HEK293 (cell line): ENCODE measurements around the gene CHRNA10.

Experiments used
- BCL11A ChIP-seq: fragments of 450-650 bp; formaldehyde crosslinking; IDR thresholded peaks from 2 replicates; pipeline ENCODE4 v1.5.1; 2016; ENCODE audit warnings: low read depth, missing biosample characterization, missing genetic modification characterization
- MYNN ChIP-seq: fragments of 450-650 bp; formaldehyde crosslinking; IDR thresholded peaks from 2 replicates; pipeline ENCODE4 v1.5.1; 2016; ENCODE audit warnings: missing biosample characterization, missing genetic modification characterization, borderline replicate concordance
- ZNF114 ChIP-seq: fragments of 450-650 bp; formaldehyde crosslinking; IDR thresholded peaks from 2 replicates; pipeline ENCODE4 v1.5.0; 2017; ENCODE audit warnings: missing biosample characterization, missing genetic modification characterization
- ZNF138 ChIP-seq: fragments of 450-650 bp; formaldehyde crosslinking; IDR thresholded peaks from 2 replicates; pipeline ENCODE4 v1.5.1; 2016; ENCODE audit warnings: missing biosample characterization, missing genetic modification characterization, borderline replicate concordance
- ZNF202 ChIP-seq: fragments of 450-650 bp; formaldehyde crosslinking; IDR thresholded peaks from 2 replicates; pipeline ENCODE4 v1.5.1; 2016; ENCODE audit warnings: missing biosample characterization, missing genetic modification characterization, borderline replicate concordance
- ZNF239 ChIP-seq: fragments of 450-650 bp; formaldehyde crosslinking; IDR thresholded peaks from 2 replicates; pipeline ENCODE4 v1.5.1; 2016; ENCODE audit warnings: missing biosample characterization, missing genetic modification characterization
- ZNF274 ChIP-seq, 2 experiments: fragments of 200-500 bp in 1 of 2; fragments of 450-650 bp in 1 of 2; sonication (Bioruptor generic) in 1 of 2; formaldehyde crosslinking in 1 of 2; IDR thresholded peaks; 2 replicates each; pipeline versions ENCODE4 v1.5.1 to v1.6.1; 2014 to 2016; ENCODE audit warnings: borderline replicate concordance in 1 of 2, inconsistent platforms in 1 of 2, low read length in 1 of 2, missing biosample characterization in 1 of 2, missing genetic modification characterization in 1 of 2
- ZNF776 ChIP-seq: fragments of 450-650 bp; formaldehyde crosslinking; IDR thresholded peaks from 2 replicates; pipeline ENCODE4 v1.5.0; 2017; ENCODE audit warnings: missing biosample characterization, missing genetic modification characterization, borderline replicate concordance
- TF ChIP-seq, protein P1 (sequence below): fragments of 450-650 bp; formaldehyde crosslinking; IDR thresholded peaks from 2 replicates; pipeline ENCODE4 v1.5.1; 2016; ENCODE audit warnings: missing biosample characterization, missing genetic modification characterization
- TF ChIP-seq, protein P2 (sequence below): fragments of 450-650 bp; formaldehyde crosslinking; IDR thresholded peaks from 2 replicates; pipeline ENCODE4 v1.5.1; 2016; ENCODE audit warnings: missing biosample characterization, missing genetic modification characterization, borderline replicate concordance
- TF ChIP-seq, protein P3 (sequence below): fragments of 450-650 bp; formaldehyde crosslinking; IDR thresholded peaks from 2 replicates; pipeline ENCODE4 v1.5.1; 2016; ENCODE audit warnings: missing biosample characterization, missing genetic modification characterization

DNA sequence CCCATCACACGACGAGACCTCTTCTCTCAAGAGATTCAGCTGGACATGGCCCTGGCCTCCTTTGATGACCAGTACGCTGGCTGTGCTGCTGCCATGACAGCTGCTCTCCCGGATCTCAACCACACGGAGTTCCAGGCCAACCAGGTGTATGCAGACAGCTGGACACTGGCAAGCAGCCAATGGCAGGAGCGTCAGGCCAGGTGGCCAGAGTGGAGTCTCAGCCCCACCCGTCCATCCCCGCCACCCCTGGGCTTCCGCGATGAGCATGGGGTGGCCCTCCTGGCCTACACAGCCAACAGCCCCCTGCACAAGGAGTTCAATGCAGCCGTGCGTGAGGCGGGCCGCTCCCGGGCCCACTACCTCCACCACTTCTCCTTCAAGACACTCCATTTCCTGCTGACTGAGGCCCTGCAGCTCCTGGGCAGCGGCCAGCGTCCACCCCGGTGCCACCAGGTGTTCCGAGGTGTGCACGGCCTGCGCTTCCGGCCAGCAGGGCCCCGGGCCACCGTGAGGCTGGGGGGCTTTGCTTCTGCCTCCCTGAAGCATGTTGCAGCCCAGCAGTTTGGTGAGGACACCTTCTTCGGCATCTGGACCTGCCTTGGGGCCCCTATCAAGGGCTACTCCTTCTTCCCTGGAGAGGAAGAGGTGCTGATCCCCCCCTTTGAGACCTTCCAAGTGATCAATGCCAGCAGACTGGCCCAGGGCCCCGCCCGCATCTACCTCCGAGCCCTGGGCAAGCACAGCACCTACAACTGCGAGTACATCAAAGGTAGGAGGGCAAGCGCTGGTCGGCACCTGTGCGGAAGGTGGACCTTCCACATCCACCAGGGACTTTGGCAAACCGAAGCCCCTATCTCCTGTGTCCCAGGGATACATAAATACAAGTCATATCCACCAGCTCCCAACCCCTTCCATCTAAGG lies 11.3 kb downstream of the CHRNA10 start:
- no peak for TF ChIP-seq ZNF239
- TF ChIP-seq, protein P1, sequence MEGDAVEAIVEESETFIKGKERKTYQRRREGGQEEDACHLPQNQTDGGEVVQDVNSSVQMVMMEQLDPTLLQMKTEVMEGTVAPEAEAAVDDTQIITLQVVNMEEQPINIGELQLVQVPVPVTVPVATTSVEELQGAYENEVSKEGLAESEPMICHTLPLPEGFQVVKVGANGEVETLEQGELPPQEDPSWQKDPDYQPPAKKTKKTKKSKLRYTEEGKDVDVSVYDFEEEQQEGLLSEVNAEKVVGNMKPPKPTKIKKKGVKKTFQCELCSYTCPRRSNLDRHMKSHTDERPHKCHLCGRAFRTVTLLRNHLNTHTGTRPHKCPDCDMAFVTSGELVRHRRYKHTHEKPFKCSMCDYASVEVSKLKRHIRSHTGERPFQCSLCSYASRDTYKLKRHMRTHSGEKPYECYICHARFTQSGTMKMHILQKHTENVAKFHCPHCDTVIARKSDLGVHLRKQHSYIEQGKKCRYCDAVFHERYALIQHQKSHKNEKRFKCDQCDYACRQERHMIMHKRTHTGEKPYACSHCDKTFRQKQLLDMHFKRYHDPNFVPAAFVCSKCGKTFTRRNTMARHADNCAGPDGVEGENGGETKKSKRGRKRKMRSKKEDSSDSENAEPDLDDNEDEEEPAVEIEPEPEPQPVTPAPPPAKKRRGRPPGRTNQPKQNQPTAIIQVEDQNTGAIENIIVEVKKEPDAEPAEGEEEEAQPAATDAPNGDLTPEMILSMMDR (tag by site-specific recombination), result no peak
- no peak for TF ChIP-seq ZNF138 (tag by site-specific recombination)
- no peak for TF ChIP-seq ZNF202 (tag by site-specific recombination)
- TF ChIP-seq ZNF114 (tag by site-specific recombination), result no peak
- no peak for TF ChIP-seq ZNF274 (IDR thresholded peaks at IDR 0.05; ENCODE audit: low read length)
- TF ChIP-seq ZNF274 (tag by site-specific recombination; IDR thresholded peaks at IDR 0.05; ENCODE audit: borderline replicate concordance), result no peak
- TF ChIP-seq, protein P2, sequence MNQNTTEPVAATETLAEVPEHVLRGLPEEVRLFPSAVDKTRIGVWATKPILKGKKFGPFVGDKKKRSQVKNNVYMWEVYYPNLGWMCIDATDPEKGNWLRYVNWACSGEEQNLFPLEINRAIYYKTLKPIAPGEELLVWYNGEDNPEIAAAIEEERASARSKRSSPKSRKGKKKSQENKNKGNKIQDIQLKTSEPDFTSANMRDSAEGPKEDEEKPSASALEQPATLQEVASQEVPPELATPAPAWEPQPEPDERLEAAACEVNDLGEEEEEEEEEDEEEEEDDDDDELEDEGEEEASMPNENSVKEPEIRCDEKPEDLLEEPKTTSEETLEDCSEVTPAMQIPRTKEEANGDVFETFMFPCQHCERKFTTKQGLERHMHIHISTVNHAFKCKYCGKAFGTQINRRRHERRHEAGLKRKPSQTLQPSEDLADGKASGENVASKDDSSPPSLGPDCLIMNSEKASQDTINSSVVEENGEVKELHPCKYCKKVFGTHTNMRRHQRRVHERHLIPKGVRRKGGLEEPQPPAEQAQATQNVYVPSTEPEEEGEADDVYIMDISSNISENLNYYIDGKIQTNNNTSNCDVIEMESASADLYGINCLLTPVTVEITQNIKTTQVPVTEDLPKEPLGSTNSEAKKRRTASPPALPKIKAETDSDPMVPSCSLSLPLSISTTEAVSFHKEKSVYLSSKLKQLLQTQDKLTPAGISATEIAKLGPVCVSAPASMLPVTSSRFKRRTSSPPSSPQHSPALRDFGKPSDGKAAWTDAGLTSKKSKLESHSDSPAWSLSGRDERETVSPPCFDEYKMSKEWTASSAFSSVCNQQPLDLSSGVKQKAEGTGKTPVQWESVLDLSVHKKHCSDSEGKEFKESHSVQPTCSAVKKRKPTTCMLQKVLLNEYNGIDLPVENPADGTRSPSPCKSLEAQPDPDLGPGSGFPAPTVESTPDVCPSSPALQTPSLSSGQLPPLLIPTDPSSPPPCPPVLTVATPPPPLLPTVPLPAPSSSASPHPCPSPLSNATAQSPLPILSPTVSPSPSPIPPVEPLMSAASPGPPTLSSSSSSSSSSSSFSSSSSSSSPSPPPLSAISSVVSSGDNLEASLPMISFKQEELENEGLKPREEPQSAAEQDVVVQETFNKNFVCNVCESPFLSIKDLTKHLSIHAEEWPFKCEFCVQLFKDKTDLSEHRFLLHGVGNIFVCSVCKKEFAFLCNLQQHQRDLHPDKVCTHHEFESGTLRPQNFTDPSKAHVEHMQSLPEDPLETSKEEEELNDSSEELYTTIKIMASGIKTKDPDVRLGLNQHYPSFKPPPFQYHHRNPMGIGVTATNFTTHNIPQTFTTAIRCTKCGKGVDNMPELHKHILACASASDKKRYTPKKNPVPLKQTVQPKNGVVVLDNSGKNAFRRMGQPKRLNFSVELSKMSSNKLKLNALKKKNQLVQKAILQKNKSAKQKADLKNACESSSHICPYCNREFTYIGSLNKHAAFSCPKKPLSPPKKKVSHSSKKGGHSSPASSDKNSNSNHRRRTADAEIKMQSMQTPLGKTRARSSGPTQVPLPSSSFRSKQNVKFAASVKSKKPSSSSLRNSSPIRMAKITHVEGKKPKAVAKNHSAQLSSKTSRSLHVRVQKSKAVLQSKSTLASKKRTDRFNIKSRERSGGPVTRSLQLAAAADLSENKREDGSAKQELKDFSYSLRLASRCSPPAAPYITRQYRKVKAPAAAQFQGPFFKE (tag by site-specific recombination), result no peak
- TF ChIP-seq, protein P3, sequence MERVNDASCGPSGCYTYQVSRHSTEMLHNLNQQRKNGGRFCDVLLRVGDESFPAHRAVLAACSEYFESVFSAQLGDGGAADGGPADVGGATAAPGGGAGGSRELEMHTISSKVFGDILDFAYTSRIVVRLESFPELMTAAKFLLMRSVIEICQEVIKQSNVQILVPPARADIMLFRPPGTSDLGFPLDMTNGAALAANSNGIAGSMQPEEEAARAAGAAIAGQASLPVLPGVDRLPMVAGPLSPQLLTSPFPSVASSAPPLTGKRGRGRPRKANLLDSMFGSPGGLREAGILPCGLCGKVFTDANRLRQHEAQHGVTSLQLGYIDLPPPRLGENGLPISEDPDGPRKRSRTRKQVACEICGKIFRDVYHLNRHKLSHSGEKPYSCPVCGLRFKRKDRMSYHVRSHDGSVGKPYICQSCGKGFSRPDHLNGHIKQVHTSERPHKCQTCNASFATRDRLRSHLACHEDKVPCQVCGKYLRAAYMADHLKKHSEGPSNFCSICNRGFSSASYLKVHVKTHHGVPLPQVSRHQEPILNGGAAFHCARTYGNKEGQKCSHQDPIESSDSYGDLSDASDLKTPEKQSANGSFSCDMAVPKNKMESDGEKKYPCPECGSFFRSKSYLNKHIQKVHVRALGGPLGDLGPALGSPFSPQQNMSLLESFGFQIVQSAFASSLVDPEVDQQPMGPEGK, result no peak
- no peak for TF ChIP-seq MYNN (tag by site-specific recombination)
- TF ChIP-seq ZNF776 (tag by site-specific recombination), result no peak
- TF ChIP-seq BCL11A (tag by site-specific recombination), result no peak
